Kidney glomerular epithelial cell (primary cell): ENCODE results near the gene PARVG.

Source experiments
- DNase-seq: peaks from one replicate; lab custom pipeline; 2025; lab: John Stamatoyannopoulos, UW

PARVG gene

GRCh38 chr22:44196731-44197131 is 16.0 kb downstream of the PARVG start:
- DNase-seq, result no peak

- DNase-seq, result no peak
Measured at GRCh38 chr22:44197271-44197670, 16.5 kb downstream of the PARVG start.

GRCh38 chr22:44199164-44199563 is 18.4 kb downstream of the PARVG start:
- DNase-seq, result no peak

GRCh38 chr22:44199866-44200265 is 19.1 kb downstream of the PARVG start:
- no peak for DNase-seq

- no peak for DNase-seq
Measured at GRCh38 chr22:44200451-44200850, 19.7 kb downstream of the PARVG start.

GRCh38 chr22:44200855-44201550 is 20.3 kb downstream of the PARVG start:
- DNase-seq, result no peak

- DNase-seq, result no peak
Measured at GRCh38 chr22:44201665-44202064, 20.9 kb downstream of the PARVG start.

GRCh38 chr22:44202261-44202789 is 21.6 kb downstream of the PARVG start:
- peak; percentile 1 for DNase-seq

- DNase-seq, result no peak
Measured at GRCh38 chr22:44203203-44203602, 22.5 kb downstream of the PARVG start.

GRCh38 chr22:44204739-44205515 is 24.2 kb downstream of the PARVG start:
- no peak for DNase-seq

- no peak for DNase-seq
Measured at GRCh38 chr22:44205516-44206329, 25.0 kb downstream of the PARVG start.

GRCh38 chr22:44206330-44206645 is 25.6 kb downstream of the PARVG start:
- no peak for DNase-seq

GRCh38 chr22:44206696-44207095 is 26.0 kb downstream of the PARVG start:
- DNase-seq, result no peak

- no peak for DNase-seq
Measured at GRCh38 chr22:44207173-44207980, 26.7 kb downstream of the PARVG start.

- DNase-seq, result no peak
Measured at GRCh38 chr22:44207981-44208317, 27.2 kb downstream of the PARVG start.

- no peak for DNase-seq
Measured at GRCh38 chr22:44209343-44209742, 28.6 kb downstream of the PARVG start.

- DNase-seq, result no peak
Measured at GRCh38 chr22:44210722-44211121, 30.0 kb downstream of the PARVG start.

- DNase-seq, result no peak
Measured at GRCh38 chr22:44211256-44211945, 30.7 kb downstream of the PARVG start.

- DNase-seq, result no peak
Measured at GRCh38 chr22:44211946-44212930, 31.5 kb downstream of the PARVG start.

GRCh38 chr22:44212936-44213335 is 32.2 kb downstream of the PARVG start:
- DNase-seq, result no peak
